ENCODE results near the gene SEC23B.
A peak's percentile ranks its signal among the peaks of the same experiment; 100 is the strongest.
"Not testable (repeated sequence)": the region's sequence is repeated elsewhere in the genome, so short reads cannot be mapped to it uniquely, and the experiment has no call there.

The SEC23B gene

DNA sequence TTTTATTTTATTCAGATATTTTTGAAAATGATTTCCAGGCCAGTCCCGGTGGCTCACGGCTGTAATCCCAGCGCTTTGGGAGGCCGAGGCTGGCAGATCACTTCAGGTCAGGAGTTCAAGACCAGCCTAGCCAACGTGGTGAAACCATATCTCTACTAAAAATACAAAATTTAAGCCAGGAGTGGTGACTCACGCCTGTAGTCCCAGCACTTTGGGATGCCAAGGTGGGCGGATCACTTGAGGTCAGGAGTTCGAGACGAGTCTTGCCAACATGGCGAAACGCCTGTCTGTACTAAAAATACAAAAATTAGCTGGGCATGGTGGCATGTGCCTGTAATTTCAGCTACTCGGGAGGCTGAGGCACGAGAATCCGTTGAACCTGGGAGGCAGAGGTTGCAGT lies 19.0 kb downstream of the SEC23B start:
- not testable (repeated sequence) for DNase-seq

DNA sequence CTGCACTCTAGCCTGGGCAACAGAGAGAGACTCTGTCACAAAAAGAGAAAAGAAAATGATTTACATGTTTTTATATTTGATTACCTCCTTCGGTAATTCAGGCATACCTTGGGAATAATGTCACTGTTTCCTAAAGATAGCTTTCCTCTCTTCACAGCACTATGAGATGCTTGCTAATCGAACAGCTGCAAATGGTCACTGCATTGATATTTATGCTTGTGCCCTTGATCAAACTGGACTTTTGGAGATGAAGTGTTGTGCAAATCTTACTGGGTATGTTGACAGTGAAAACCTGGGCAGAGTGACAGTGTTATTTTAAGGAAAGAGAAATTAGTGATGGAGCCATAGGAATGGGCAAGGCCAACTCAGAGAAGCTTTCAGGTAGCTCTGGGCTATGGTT lies 19.6 kb downstream of the SEC23B start:
- DNase-seq = no peak

DNA sequence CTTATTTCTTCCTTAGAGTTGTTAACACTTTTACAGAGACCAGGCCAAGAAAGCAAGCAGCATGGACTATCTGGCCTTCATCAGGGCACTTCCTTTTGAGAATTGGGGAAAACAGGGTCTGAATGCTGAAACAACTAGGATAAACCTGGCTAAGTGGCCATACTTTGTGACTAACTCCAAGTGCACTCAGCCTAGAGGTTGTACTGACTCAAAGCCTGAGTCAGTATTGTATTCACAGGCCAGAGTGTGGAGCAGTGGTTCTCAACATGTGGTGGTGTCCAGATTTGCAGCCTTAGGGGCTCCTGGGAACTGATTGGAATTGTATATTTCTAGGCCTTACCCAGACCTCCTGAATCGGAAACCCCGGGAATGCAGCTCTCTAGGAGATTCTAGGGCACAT lies 20.1 kb downstream of the SEC23B start:
- DNase-seq = no peak

DNA sequence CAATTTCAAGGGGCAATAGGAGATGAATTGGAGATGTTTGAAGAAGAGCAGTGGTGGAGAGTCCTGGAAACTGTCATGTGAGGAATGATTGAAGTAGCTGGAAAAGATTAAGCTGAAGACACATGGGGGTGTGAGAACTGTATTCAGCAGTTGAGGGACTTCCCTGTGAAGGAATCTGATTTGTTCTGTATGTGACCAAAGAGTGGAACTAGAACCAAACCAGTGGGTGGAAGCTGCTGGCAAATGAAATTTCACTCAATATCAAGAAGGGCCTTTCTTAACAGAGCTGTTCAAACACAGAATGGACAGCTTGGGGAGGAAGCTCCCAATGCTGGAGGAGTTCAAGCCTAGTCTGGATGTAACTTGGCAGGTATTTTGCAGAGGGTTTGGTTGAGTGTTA lies 21.3 kb downstream of the SEC23B start:
- no peak for DNase-seq

DNA sequence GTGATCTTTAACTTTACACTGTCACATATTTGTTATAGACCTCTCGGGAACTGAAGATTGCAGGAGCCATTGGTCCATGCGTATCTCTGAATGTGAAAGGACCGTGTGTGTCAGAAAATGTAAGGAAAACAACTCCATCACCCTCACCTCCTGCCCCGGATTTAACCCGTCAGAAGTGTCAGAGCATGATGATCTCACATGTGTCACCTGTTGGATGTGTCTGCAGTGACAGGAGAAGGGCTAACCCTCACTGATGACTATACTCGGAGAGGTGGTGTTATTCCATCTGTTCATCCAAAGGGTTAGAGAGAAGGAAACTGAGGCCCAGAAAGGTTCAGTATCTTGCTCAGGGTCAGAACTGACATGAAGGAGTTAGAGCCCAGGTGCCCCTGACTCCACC lies 24.9 kb downstream of the SEC23B start:
- DNase-seq = no peak

DNA sequence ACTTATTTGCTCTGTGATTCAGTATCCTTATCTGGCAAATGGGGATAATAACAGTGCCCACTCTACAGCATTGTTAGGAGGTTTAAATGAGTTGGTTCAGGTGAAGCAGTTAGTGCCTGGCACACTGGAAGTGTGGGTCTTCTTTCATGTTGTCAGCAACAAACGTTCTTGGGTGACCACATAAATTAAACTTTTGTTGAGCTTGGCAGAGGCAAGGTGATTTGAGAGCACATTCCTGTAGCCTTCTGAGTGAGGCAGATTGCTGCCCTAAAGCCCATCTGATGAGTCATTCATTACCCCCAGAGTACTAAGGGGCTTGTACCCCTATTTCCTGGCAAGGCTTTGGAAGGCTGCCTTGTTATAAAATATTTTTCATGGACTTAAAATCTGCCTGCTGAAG lies 25.8 kb downstream of the SEC23B start:
- DNase-seq = no peak

DNA sequence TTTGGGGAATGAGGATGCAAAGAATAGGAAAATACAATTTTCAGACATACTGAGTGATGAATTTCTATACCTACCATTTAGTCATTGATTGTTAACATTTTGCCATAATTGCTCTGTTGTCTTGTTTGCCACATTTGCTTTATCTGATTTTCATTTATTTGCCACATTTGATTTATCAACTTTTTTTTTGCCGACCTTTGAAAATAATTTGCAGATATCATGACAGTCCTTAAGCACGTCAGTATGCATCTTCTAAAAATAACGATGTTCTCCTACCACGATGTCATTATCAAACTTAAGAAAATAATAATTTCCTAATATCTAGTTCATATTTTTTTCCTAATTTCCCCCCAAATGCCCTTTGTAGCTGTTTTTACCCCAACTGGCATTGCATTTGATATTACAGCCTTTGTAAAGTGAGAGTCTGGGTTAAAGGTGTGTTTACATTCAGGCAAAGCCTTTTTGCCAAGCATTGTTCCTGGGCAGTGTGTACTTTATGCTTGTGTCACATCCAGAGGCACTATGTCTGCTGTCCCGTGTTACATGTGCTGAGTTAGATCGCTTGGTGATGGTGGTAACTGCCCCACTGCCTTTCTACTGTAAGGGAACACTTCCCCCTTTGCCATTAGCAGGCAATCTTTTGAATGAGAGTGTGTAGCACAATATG lies 26.4 kb downstream of the SEC23B start:
- DNase-seq = no peak

DNA sequence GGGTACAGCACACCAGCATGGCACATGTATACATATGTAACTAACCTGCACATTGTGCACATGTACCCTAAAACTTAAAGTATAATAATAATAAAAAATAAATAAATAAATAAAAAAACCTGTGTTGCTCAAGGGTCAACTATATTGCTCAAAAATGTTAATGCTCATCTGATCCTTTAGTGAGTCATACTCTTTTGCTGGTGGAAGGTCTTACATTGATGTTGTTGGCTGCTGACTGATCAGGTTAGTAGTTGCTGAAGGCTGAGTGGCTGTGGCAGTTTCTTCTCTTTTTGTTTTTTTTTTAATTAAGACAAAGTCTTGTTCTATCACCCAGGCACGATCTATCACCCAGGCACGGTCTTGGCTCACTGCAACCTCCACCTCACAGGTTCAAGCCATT lies 29.9 kb downstream of the SEC23B start:
- no peak for DNase-seq

DNA sequence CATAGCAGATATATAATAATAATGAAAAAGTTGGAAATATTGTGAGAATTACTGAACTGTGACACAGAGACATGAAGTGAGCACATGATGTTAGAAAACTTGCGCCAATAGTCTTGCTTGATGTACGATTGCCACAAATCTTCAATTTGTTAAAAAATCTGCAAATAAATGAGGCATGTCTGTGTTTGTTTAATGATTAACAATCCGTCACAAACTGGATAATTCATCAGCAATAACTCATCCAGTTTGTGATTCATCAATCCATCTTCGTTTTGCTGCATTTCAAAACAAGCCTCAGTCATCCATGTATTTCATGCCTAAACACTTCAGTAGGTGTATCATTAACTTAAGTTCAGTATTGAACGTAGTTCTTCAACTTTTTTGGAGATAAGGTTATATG lies 34.0 kb downstream of the SEC23B start:
- no peak for DNase-seq

DNA sequence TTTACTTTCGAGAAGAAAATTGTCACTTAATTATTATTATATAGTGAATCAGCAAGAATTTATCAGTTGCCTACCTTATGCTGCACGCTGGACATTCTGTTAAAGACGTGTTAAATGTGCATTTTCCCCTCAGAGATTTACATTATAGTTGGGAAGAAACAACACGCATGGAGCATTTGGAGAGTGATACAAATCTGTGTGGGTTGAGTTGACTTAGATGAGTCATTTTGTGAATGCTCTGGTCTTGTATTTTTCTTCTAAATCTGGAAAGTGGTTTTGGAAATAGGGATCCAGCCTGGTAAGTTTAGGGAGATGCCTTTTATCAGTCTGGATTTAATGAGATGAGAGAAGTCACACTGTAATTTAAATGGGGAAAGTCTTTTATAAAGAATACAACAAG lies 35.5 kb downstream of the SEC23B start:
- no peak for DNase-seq

DNA sequence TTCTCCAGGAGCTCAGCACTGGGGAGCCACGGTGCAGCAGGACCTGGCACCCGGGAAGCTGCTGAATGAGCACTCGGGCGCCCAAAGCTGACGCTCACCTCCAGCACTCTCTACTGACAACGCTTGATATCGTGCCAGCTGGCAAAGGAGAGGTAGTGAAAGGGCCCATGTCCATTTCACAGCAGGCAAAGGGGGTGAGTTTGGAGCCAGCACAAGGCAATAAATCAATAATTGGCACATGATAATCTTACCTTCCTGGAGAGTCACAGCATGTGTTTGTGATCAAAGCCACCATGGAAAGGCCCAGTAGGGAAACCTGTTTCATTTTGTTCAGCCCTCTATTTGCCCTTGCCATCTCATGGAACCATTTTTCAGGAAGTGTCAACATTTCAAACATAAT lies 36.2 kb downstream of the SEC23B start:
- DNase-seq = no peak

DNA sequence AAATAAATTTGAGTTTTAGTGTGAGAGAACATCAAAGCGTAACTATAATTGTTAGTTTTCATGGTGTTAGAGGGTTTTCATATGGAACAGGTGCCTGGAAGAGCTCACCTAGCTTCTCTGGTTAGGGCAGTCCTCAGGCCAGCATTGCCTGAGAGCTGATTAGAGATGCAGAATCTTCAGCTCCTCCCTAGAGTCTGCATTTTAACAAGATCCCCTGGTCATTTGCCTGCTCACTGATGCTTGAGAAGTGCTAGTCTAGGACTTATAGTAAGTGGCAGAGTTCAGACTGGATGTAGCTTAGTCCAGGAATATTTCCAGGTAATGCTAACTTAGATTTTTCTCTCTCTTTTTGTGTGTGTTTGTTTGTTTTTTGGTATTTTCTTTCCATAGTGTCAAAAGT lies 37.8 kb downstream of the SEC23B start:
- DNase-seq = no peak

DNA sequence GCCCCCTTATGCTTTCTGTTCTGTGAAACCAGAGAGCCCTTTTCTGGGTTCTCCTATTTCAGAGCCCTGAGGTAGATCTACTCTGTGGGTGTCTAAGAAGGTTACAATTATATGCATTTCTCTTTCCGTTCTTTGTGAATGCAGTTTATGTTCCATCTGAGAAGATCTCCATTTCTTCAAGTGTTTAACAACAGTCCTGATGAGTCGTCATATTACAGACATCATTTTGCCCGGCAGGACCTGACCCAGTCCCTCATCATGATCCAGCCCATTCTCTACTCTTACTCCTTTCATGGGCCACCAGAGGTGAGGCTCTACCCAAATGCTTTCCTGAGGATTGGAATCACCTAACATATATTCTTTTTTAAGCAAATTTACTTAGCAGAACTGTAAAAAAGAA lies 40.7 kb downstream of the SEC23B start:
- DNase-seq = no peak

DNA sequence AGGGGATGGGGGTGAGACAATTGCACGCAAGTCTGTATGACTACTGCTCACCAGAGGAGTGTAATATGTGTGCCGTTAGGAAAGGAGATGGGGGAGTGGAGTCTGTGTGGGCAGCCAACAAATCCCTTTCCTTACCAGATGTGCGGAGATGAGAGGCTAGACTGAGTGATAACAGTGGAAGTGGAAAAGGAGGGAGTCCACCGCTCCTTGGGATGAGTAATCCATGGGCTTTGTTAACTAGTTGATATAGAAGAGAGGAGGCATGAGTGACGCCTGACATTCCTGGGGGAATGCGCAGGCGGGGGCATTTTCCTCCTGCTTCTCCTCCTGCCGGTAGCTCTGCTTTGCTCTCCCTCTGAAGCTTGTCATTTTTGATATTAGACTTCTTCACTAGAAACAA lies 46.0 kb downstream of the SEC23B start:
- DNase-seq = no peak

DNA sequence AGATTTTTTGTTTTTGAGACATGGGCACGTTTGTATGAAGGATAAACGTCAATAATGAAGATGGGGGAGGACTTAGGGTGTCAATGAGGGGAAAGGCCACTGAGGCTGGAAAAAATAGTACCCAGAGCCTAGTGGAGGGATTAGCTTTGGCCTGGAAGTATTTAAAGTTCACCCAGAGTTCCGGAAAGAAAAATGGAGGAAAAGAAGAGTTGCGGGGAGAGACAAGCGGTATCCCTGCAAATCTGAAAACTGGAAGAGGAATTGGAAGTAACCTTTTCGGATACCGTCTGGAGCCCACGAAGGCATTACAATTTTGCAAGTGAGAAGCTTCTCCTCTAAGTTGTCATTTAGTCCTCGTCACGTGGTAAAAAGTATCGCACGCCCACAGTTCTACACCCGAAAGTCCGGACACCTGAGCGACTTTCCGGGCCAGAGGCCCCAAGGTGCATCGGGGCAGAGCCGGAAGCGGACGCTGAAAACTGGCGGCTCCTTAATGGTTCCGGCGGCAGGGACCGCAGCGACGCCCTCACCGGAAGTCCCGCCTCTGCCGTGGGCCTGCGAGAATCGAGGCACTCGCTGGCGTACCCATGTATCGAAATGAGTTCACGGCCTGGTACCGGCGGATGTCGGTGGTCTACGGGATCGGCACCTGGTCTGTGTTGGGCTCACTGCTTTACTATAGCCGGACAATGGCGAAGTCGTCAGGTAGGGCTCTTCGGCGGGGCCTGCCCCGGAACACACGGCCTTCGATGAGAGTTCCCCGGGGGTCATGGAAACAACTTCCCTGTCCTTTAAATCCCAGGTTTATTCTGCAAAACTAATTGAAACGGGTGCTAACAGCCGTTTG lies 59.4 kb downstream of the SEC23B start, which contains the start of gene SMIM26:
SMIM26 (plus strand) TSS at position 541 of the 847 bp plus-strand sequence; CDS start at position 588, 47 bp downstream.
- DNase-seq = peak; percentile 95

DNA sequence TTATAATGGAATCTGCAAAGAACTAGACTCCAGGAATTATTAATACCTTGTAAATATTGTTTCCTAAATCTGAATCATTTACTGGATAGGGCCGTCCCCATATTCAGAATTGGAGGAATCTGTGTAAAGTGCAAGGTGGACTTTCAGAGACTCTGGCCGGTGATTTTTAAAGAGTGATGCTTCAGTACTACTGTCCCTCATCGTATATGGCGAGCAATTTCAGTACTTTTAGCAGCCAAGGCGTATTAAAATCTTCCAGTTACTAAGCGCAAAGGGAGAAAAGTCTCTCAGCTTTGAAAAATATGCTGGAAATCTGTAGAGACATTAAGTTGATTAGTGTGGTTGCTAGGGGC lies 60.0 kb downstream of the SEC23B start:
- DNase-seq = no peak

DNA sequence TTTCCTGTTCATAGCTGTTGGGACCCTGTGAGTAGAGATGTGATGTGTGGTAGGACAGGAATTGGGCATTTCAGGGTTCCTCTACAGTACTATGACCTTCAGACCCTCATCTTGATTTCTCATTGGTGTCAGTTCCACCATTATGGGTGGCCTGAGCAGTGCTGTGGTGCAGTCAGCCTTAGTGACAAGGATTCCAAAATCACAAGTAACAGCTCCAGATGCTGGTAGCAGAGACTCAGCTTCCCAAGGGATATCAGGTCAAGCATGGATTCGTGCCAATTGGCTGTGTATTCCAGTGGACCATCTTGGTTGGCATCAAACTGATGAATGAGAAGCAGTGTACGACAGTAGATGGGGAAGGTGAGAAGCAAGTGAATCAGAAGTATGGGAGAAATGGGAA lies 63.3 kb downstream of the SEC23B start:
- DNase-seq = no peak

DNA sequence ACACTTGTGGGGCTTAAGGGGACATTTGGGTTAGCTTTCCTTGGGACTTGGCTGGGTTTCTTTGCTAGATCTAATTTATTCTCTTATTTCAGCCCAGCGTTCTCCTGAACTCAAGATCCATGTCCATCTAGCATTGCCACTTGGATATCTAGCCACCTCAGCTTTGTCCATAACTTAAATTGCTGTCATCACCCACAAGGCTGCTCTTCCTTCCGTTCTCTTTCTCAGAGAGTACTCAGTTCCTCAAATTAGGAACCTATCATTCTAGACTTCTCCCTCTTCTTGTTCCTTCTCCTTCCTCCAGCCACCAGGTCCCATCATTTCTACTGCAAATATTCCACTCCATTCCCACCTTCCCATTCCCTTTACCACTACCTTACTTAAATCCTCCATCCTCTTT lies 63.8 kb downstream of the SEC23B start:
- DNase-seq = no peak

DNA sequence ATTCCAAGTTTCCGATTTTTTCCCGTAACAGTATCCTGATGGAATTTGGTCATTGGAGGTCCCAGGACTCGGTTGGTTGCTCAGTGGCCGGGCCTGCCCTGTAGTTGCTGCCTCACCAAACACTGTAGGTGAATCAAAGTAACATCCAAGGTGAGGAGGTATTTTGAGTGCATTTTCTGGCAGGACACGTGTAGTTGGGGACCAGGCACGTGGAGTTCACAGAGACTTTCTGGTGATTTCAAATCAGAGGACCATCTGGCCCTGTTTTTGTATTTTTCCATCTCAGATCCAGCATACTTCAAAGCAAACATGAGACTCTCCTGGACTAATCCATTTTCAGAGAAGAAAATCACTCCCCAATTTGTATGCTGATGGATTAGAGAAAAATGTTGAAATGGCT lies 70.2 kb downstream of the SEC23B start:
- no peak for DNase-seq

DNA sequence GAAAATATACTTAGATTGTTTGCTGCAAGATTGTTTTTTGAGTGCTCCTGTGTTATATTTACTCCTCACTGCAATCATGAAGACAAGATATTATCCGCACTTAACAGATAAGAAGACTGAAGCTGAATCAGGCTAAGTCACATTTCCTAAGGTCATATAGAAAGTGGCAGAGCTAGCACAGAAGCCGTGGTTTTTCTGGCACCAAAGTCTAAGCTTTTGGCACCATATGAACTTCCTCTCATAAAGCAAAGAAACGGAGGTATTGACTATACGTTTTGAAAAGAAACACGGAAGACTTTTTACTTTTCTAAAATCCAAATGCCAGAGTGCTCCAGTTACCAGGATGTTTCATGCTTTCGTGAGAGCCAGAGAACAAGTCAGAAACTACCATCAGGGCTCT lies 70.8 kb downstream of the SEC23B start:
- no peak for DNase-seq

DNA sequence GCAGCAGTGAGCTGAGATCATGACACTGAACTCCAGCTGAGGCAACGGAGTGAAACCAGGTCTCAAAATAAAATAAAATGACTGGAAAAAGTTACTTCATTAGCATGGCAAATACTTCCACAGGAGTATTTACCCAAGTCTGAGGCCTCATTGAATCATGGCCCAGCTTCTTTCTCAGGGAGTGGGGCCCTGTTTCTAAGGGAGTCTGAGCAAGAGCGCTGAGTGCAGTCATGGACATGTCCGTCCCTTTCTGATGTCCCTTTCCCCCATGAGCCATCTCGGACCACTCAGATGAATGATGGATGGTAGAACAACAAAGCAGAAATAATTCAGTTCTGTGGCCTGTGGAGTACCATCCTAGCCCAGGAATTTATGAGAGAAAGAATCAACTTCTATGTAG lies 72.3 kb downstream of the SEC23B start:
- DNase-seq = no peak

DNA sequence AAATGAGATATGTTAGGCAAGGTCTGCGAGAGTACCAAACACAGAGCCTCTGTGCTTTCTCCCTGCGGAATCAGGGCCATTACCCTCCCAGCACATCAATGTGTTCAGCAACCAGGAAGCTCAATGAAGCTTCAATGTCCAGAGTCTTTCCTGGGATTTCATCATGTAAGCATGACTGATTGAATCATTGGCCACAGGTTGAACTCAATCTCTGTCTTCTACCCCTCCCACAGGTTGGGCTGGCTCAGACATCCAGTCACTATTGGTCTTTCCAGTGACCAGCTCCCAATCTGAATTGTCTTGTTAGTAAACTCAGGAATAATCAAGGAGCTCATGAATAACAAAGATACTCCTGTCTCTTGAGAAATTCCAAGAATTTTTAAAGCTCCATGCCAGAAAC lies 77.4 kb downstream of the SEC23B start:
- no peak for DNase-seq

DNA sequence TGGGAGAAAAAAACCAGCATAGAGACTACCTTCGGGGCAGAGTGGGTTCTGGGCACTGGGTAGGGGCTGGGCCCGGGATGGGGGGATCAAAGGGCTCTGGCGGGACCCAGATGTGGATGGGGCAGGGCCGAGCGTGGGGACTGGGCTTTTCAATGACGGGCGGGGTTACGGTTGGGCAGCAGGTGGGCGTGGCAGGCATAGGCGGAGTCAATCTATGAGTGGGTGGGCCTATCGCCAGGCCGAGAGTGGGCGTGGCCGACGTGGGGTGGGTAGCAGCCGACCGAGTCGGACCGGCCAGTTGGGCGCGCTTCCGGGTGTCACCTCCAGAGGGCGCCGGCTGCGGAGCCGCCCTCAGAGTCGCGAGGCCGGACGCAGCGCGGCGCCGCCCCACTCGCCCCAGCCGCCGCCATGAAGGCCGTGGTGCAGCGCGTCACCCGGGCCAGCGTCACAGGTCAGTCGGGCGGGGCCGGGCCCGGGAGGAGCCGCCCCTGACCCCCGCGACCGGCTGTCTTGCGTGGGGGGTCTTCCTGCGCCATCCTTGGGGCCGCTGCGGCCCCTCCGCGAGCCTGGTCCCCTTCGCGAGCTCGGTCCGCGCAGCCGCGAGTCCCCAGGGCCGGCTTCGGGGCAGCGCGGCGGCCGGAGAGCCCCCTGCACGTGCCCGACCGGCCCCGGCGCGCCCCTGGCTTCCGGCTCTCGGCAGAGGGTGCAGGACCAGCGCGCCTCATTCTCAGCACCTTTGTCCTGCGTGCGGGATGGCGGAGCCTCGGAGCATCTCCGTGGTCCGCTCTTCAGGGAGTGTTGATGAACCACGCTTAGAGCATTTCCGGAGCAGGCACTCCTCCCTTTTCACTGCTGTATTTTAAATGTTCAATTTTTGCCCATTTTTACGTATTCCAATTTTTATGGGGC lies 80.2 kb downstream of the SEC23B start, which contains the start of gene DTD1:
DTD1 (plus strand) TSS at position 390 of the 909 bp plus-strand sequence; CDS start at position 409, 19 bp downstream.
- peak; percentile 85 for DNase-seq

DNA sequence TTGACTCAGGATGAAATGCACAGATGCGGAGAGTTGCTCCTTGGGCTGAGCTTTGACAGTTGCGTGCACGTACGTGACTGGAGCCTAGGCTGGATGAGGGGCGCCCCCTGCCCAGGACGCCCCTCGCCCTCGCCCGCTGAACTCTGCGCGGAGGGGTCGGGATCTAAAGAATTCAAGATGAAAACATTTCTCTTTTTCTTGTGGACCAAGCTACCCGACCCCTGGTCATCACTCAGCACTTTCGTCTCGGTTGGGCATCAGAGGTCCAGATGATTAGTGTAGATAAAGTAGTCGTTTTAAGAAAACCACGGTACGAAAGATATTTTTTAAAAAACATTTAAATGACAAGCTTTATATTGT lies 80.8 kb downstream of the SEC23B start:
- DNase-seq = no peak
